G401 (cell line): ENCODE data around the gene ADAMTS17. TPM values are rescaled to one million over a fixed set of nuclear protein-coding genes. Genes with fewer than 3 reads are reported as not detected.
A peak's percentile ranks its signal among the peaks of the same experiment; 100 is the strongest.
"Not testable (repeated sequence)": the region's sequence is repeated elsewhere in the genome, so short reads cannot be mapped to it uniquely, and the experiment has no call there.

ENCODE experiments used
- DNase-seq: peaks from one replicate; pipeline ENCODE4 v3.0.0-alpha.2; 2015; ENCODE audit warnings: low spot score
- in situ Hi-C: cut with HindIII; loops from 2 replicates; pipeline ENCODE4 v1.10.0; 2016; ENCODE audit warnings: low sequenced_read_pairs, mixed read lengths
- total RNA-seq: library from RNA; depleted of rRNA; stranded (reverse); fragments of >200 nt; shearing (Covaris generic); gene quantifications from 2 replicates; pipeline ENCODE4 v1.2.3, GENCODE V29; 2014

Gene ADAMTS17
- total RNA-seq, 1 experiment from 2014 or later, result 1.3 TPM

GRCh38 chr15:100340721-100341238 is 995 bp downstream of the ADAMTS17 start:
- in situ Hi-C loops, result no loop called here
- no peak for DNase-seq

- no peak for DNase-seq
- in situ Hi-C loops, result no loop called here
These were observed 1.8 kb downstream of the ADAMTS17 start for GRCh38 chr15:100339999-100340398.

GRCh38 chr15:100339451-100339850 is 2.3 kb downstream of the ADAMTS17 start:
- DNase-seq, in situ Hi-C loops: not testable (repeated sequence)

- in situ Hi-C loops, result no loop called here
These were observed 2.8 kb downstream of the ADAMTS17 start for GRCh38 chr15:100338971-100339444.

GRCh38 chr15:100338247-100338646 is 3.5 kb downstream of the ADAMTS17 start:
- no peak for DNase-seq
- in situ Hi-C loops, result no loop called here

More at GRCh38 chr15:100338971-100339444, 2.8 kb downstream of the ADAMTS17 start:
- DNase-seq, result peak; percentile 51

GRCh38 chr15:100337096-100338044 is 4.4 kb downstream of the ADAMTS17 start:
- in situ Hi-C loops, result no loop called here
- no peak for DNase-seq

GRCh38 chr15:100336061-100336460 is 5.7 kb downstream of the ADAMTS17 start:
- in situ Hi-C loops, result no loop called here
- DNase-seq, result no peak

GRCh38 chr15:100335335-100335999 is 6.3 kb downstream of the ADAMTS17 start:
- in situ Hi-C loops, result no loop called here
- DNase-seq, result no peak

- no peak for DNase-seq
- in situ Hi-C loops, result no loop called here
These were observed 6.9 kb downstream of the ADAMTS17 start for GRCh38 chr15:100334905-100335304.

- no peak for DNase-seq
- in situ Hi-C loops, result no loop called here
These were observed 7.3 kb downstream of the ADAMTS17 start for GRCh38 chr15:100334456-100334855.

- no peak for DNase-seq
- in situ Hi-C loops, result no loop called here
These were observed 7.8 kb downstream of the ADAMTS17 start for GRCh38 chr15:100334015-100334414.

- in situ Hi-C loops, result no loop called here
These were observed 8.5 kb downstream of the ADAMTS17 start for GRCh38 chr15:100333236-100333635.

GRCh38 chr15:100332721-100333120 is 9.1 kb downstream of the ADAMTS17 start:
- in situ Hi-C loops, result no loop called here
- no peak for DNase-seq

More at GRCh38 chr15:100333236-100333635, 8.5 kb downstream of the ADAMTS17 start:
- DNase-seq, result no peak

- in situ Hi-C loops, result no loop called here
- DNase-seq, result no peak
These were observed 9.5 kb downstream of the ADAMTS17 start for GRCh38 chr15:100332231-100332630.

GRCh38 chr15:100330629-100331215 is 11.1 kb downstream of the ADAMTS17 start:
- in situ Hi-C loops, result no loop called here
- DNase-seq, result no peak

GRCh38 chr15:100330221-100330620 is 11.6 kb downstream of the ADAMTS17 start:
- DNase-seq, result no peak
- in situ Hi-C loops, result no loop called here

- no peak for DNase-seq
- in situ Hi-C loops, result no loop called here
These were observed 13.0 kb downstream of the ADAMTS17 start for GRCh38 chr15:100328796-100329195.

- in situ Hi-C loops, result no loop called here
These were observed 22.9 kb downstream of the ADAMTS17 start for GRCh38 chr15:100318880-100319279.

GRCh38 chr15:100314809-100315400 is 26.9 kb downstream of the ADAMTS17 start:
- no peak for DNase-seq
- in situ Hi-C loops, result no loop called here

More at GRCh38 chr15:100318880-100319279, 22.9 kb downstream of the ADAMTS17 start:
- no peak for DNase-seq
